HCT116 (cell line): ENCODE data around the gene ATP5F1A. TPM values are rescaled to one million over a fixed set of nuclear protein-coding genes. Genes with fewer than 3 reads are reported as not detected.

Experiments used
- ATAC-seq: fragments of 200-7000 bp; cut with Tn5 transposase; 2 replicates; pipeline ENCODE4 v1.9.1; 2020; ENCODE audit warnings: mild to moderate bottlenecking, moderate library complexity
- BruUV-seq: library from RNA; stranded (reverse); fragments of 400-500 nt; replicated peaks from 2 replicates; lab custom pipeline; 2021; lab: Mats Ljungman, UMichigan
- CTCF ChIA-PET: fragments of 300-600 bp; sonication (Branson Sonifier 250); formaldehyde crosslinking; loops from one replicate; lab custom pipeline; 2021; ENCODE audit warnings: antibody characterized with exemption; lab: Charles Lee
- POLR2A ChIA-PET: fragments of 300-600, 350-600 bp; sonication (Branson Sonifier 250); formaldehyde crosslinking; loops from one replicate; lab custom pipeline; 2021; ENCODE audit warnings: antibody characterized with exemption; lab: Charles Lee
- RAD21 ChIA-PET, 2 experiments: fragments of 300-600 bp; sonication (Branson Sonifier 250); formaldehyde crosslinking; loops; one replicate each; lab custom pipeline; 2023; ENCODE audit warnings: low total read pairs in 2 of 2; ENCODE audit not compliant: uncharacterized antibody in 2 of 2, unreplicated experiment in 2 of 2, low non-redundant PET in 1 of 2; lab: Charles Lee
- DNase-seq: peaks from one replicate; pipeline ENCODE4 v3.0.0-alpha.2; 2010; ENCODE audit warnings: low read depth, low spot score
- H2AFZ ChIP-seq: fragments of 200-600 bp; shearing (Covaris generic), sonication (generic); 2 replicates; pipeline ENCODE4 v1.6.1; 2017; ENCODE audit warnings: low read depth, mixed run types, mixed read lengths, antibody characterized with exemption, low read length; ENCODE audit not compliant: poor library complexity, severe bottlenecking
- H3K27ac ChIP-seq: 2 replicates; pipeline ENCODE4 v1.5.1; 2012; ENCODE audit warnings: low read depth, low read length
- H3K27me3 ChIP-seq: fragments of 200-600 bp; sonication (generic); 2 replicates; pipeline ENCODE4 v1.6.1; 2016; ENCODE audit warnings: mixed run types, low read length, mixed read lengths; ENCODE audit not compliant: insufficient read depth
- H3K36me3 ChIP-seq, 2 experiments: fragments of 200-500 bp in 1 of 2; fragments of 200-600 bp in 1 of 2; sonication (Bioruptor generic) in 1 of 2; sonication (generic) in 1 of 2; 2 replicates each; pipeline versions ENCODE4 v1.5.1 to v1.6.1; 2014 to 2016; ENCODE audit warnings: low read length in 2 of 2, inconsistent platforms in 1 of 2, mixed read lengths in 1 of 2, mixed run types in 1 of 2; ENCODE audit not compliant: insufficient read depth in 2 of 2, control insufficient read depth in 1 of 2
- H3K4me1 ChIP-seq, 2 experiments: fragments of 200-600 bp in 1 of 2; sonication (generic) in 1 of 2; 2 replicates each; pipeline versions ENCODE4 v1.5.1 to v1.6.1; 2012 to 2017; ENCODE audit warnings: low read length in 2 of 2, inconsistent platforms in 1 of 2, mild to moderate bottlenecking in 1 of 2, mixed read lengths in 1 of 2, mixed run types in 1 of 2, moderate library complexity in 1 of 2; ENCODE audit not compliant: insufficient read depth in 2 of 2, control insufficient read depth in 1 of 2
- H3K4me2 ChIP-seq: fragments of 200-600 bp; sonication (generic); 2 replicates; pipeline ENCODE4 v1.6.1; 2017; ENCODE audit warnings: mixed run types, low read length, mixed read lengths
- H3K4me3 ChIP-seq, 2 experiments: fragments of 200-600 bp in 1 of 2; sonication (generic) in 1 of 2; replicated peaks in 1 of 2; 2 replicates each; pipeline ENCODE4 v1.5.1; 2011 to 2016; ENCODE audit warnings: low read length in 2 of 2, control low read depth in 1 of 2, low read depth in 1 of 2, mild to moderate bottlenecking in 1 of 2, mixed read lengths in 1 of 2, mixed run types in 1 of 2
- H3K79me2 ChIP-seq: fragments of 200-600 bp; sonication (generic); 2 replicates; pipeline ENCODE4 v1.6.1; 2017; ENCODE audit warnings: mild to moderate bottlenecking, mixed run types, low read length, moderate library complexity, mixed read lengths; ENCODE audit not compliant: insufficient read depth
- H3K9ac ChIP-seq: fragments of 200-600 bp; sonication (generic); 2 replicates; pipeline ENCODE4 v1.6.1; 2016; ENCODE audit warnings: low read length, mixed read lengths
- H3K9me2 ChIP-seq: fragments of 200-600 bp; sonication (generic), shearing (Covaris generic); 2 replicates; pipeline ENCODE4 v1.6.1; 2017; ENCODE audit warnings: mixed run types, mild to moderate bottlenecking, moderate library complexity; ENCODE audit not compliant: insufficient read depth
- H3K9me3 ChIP-seq, 2 experiments: fragments of 200-500 bp in 1 of 2; fragments of 200-600 bp in 1 of 2; sonication (Bioruptor generic) in 1 of 2; sonication (generic) in 1 of 2; 2 replicates each; pipeline ENCODE4 v1.6.1; 2014 to 2017; ENCODE audit warnings: low read length in 2 of 2, mixed read lengths in 2 of 2, inconsistent platforms in 1 of 2, low read depth in 1 of 2, mild to moderate bottlenecking in 1 of 2, mixed run types in 1 of 2, moderate library complexity in 1 of 2; ENCODE audit not compliant: control insufficient read depth in 1 of 2, insufficient read depth in 1 of 2
- H4K20me1 ChIP-seq: fragments of 200-600 bp; sonication (generic), shearing (Covaris generic); 2 replicates; pipeline ENCODE4 v1.6.1; 2017; ENCODE audit warnings: mixed run types, mild to moderate bottlenecking, moderate library complexity; ENCODE audit not compliant: insufficient read depth
- ATF3 ChIP-seq: IDR thresholded peaks from 2 replicates; pipeline ENCODE4 v1.6.1; 2012
- CBX3 ChIP-seq: IDR thresholded peaks from 2 replicates; pipeline ENCODE4 v1.6.1; 2012; ENCODE audit warnings: low read depth
- CEBPB ChIP-seq: IDR thresholded peaks from 2 replicates; pipeline ENCODE4 v1.6.1; 2012; ENCODE audit warnings: low read depth
- FOSL1 ChIP-seq: IDR thresholded peaks from 2 replicates; pipeline ENCODE4 v1.6.1; 2012; ENCODE audit warnings: low read depth
- POLR2AphosphoS5 ChIP-seq: IDR thresholded peaks from 2 replicates; pipeline ENCODE4 v1.6.1; 2011; ENCODE audit warnings: mild to moderate bottlenecking, low read depth, low read length, moderate library complexity
- REST ChIP-seq: IDR thresholded peaks from 2 replicates; pipeline ENCODE4 v1.6.1; 2012; ENCODE audit warnings: low read depth
- SIN3A ChIP-seq: IDR thresholded peaks from 2 replicates; pipeline ENCODE4 v1.6.1; 2012; ENCODE audit warnings: low read depth
- SP1 ChIP-seq: IDR thresholded peaks from 2 replicates; pipeline ENCODE4 v1.6.1; 2012; ENCODE audit warnings: low read depth
- YY1 ChIP-seq: IDR thresholded peaks from 2 replicates; pipeline ENCODE4 v1.6.1; 2011; ENCODE audit warnings: low read length, low read depth, moderate library complexity, mild to moderate bottlenecking; ENCODE audit not compliant: insufficient replicate concordance; ENCODE audit errors: extremely low read depth
- ZFX ChIP-seq: fragments of 450-650 bp; IDR thresholded peaks from 2 replicates; pipeline ENCODE4 v1.6.1; 2017
- intact Hi-C: fragments of 100-400 bp; cut with micrococcal nuclease; formaldehyde crosslinking; loops from 2 replicates; pipeline ENCODE4 v1.10.0; 2022
- total RNA-seq: library from RNA; stranded (reverse); gene quantifications from one replicate; pipeline ENCODE4 v1.2.1, GENCODE V29; 2021; ENCODE audit not compliant: unreplicated experiment

ATP5F1A gene
- total RNA-seq, 1 experiment from 2014 or later, result 563 TPM

GRCh38 chr18:46054956-46055837 is 42.9 kb downstream of the ATP5F1A start:
- CTCF ChIA-PET, result no interaction called here
- intact Hi-C loops, result no loop called here

More at GRCh38 chr18:46054956-46055837, 42.9 kb downstream of the ATP5F1A start:
- no TSS peak for BruUV-seq
- no peaks in the 10 kb centered on the region for H3K9me3 ChIP-seq
- no peaks in the 10 kb centered on the region for H3K79me2 ChIP-seq
- H2AFZ ChIP-seq, result no peak overlapping the region
- H4K20me1 ChIP-seq, result no peaks in the 10 kb centered on the region
- H3K27me3 ChIP-seq, result no peaks in the 10 kb centered on the region
- H3K36me3 ChIP-seq, result no peaks in the 10 kb centered on the region
- H3K4me3 ChIP-seq, result no peak overlapping the region
- RAD21 ChIA-PET, result no interaction called here
- H3K9ac ChIP-seq, result no peak overlapping the region
- H3K4me2 ChIP-seq, result no peak overlapping the region
- no peaks in the 10 kb centered on the region for H3K9me2 ChIP-seq
- ATAC-seq (no peak), DNase-seq (no peak)
- POLR2A ChIA-PET, result no interaction called here
- TF ChIP-seq REST (no peak), CEBPB (no peak), SP1 (no peak), ZFX (no peak), YY1 (no peak), ATF3 (no peak), POLR2AphosphoS5 (no peak), CBX3 (no peak), SIN3A (no peak), FOSL1 (no peak)
- no peaks in the 10 kb centered on the region for H3K4me1 ChIP-seq
- no peak overlapping the region for H3K27ac ChIP-seq
